K562 (cell line): ENCODE results near the gene PIP4K2A.

Experiments
- CREB3 ChIP-seq: fragments of 450-650 bp; conservative IDR thresholded peaks from 2 replicates; pipeline ENCODE4 v1.6.1; 2016; ENCODE audit warnings: missing genetic modification characterization, low read depth, mild to moderate bottlenecking, missing compliant biosample characterization, moderate library complexity
- EGR1 ChIP-seq: fragments of 450-650 bp; conservative IDR thresholded peaks from 2 replicates; pipeline ENCODE4 v1.6.1; 2017; ENCODE audit warnings: mild to moderate bottlenecking
- FOXK2 ChIP-seq, 2 experiments: fragments of 450-650 bp; IDR thresholded peaks in 1 of 2; conservative IDR thresholded peaks in 1 of 2; 2 replicates each; pipeline ENCODE4 v1.6.1; 2016; ENCODE audit warnings: low read depth in 2 of 2, mild to moderate bottlenecking in 1 of 2
- HDAC1 ChIP-seq, 2 experiments: fragments of 450-650 bp; IDR thresholded peaks; 2 replicates each; pipeline ENCODE4 v1.6.1; 2016 to 2017; ENCODE audit warnings: inconsistent platforms in 1 of 2, mild to moderate bottlenecking in 1 of 2, moderate library complexity in 1 of 2
- HDGF ChIP-seq: fragments of 450-650 bp; IDR thresholded peaks from 2 replicates; pipeline ENCODE4 v1.6.1; 2016
- POLR2A ChIP-seq: fragments of 450-650 bp; conservative IDR thresholded peaks from 2 replicates; pipeline ENCODE4 v1.6.1; 2016
- POLR2AphosphoS5 ChIP-seq: IDR thresholded peaks from 2 replicates; pipeline ENCODE4 v1.6.1; 2011; ENCODE audit warnings: mild to moderate bottlenecking, low read depth, low read length, moderate library complexity; ENCODE audit not compliant: control insufficient read depth, insufficient read depth
- TAF1 ChIP-seq: IDR thresholded peaks from 2 replicates; pipeline ENCODE4 v1.6.1; 2011; ENCODE audit warnings: mild to moderate bottlenecking, low read length, moderate library complexity; ENCODE audit not compliant: insufficient read depth, control insufficient read depth, severe bottlenecking; ENCODE audit errors: extremely low read depth
- USF2 ChIP-seq: sonication (generic); formaldehyde crosslinking; IDR thresholded peaks from 2 replicates; pipeline ENCODE4 v1.5.0; 2020; ENCODE audit warnings: missing genetic modification reagents
- ZKSCAN3 ChIP-seq: fragments of 250-450 bp; sonication (Bioruptor Pico); IDR thresholded peaks from 2 replicates; pipeline ENCODE4 v1.4.0; 2020
- ZNF133 ChIP-seq: fragments of 250-450 bp; sonication (Bioruptor Pico); IDR thresholded peaks from 2 replicates; pipeline ENCODE4 v1.4.0; 2020; ENCODE audit warnings: mild to moderate bottlenecking

DNA sequence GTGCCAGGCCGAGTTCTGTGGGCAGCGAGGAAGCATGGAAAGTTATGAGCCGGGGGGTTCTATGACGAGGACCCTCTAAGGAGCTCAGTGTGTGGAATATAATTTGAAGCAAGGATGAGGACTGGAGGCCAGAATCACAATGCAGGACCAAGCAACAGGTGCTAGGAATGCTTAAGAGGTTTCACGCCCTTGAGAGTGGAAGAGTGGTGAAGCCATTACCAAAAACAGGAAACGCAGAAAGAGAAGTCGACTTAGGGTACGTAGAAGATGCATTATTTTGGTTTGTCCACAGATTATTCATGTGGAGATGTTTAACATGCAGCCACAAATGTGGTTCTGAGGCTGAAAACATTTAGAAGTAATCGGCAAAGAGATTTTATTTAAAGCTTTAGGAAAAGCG lies 78.7 kb downstream of the PIP4K2A start:
- no peak for TF ChIP-seq HDAC1 (IDR thresholded peaks at IDR 0.05)
- no peak for TF ChIP-seq USF2 (CRISPR knock-in tag)
- TF ChIP-seq CREB3 (tag), result no peak
- TF ChIP-seq ZNF133 (CRISPR knock-in tag), result no peak
- no peak for TF ChIP-seq EGR1
- no peak for TF ChIP-seq HDGF
- no peak for TF ChIP-seq FOXK2 (conservative IDR thresholded peaks at IDR 0.05 in 1 of 2, IDR thresholded peaks at IDR 0.05 in 1 of 2; ENCODE audit: low read depth in 2 of 2)
- no peak for TF ChIP-seq TAF1
- TF ChIP-seq POLR2AphosphoS5, result no peak
- no peak for TF ChIP-seq POLR2A
- TF ChIP-seq ZKSCAN3 (CRISPR knock-in tag), result no peak
